DMS 273 (cell line): ENCODE data around the gene HS2ST1.
"Not testable (repeated sequence)": the region's sequence is repeated elsewhere in the genome, so short reads cannot be mapped to it uniquely, and the experiment has no call there.

Experiments
- DNase-seq: peaks from one replicate; lab custom pipeline; 2025; ENCODE audit not compliant: unreplicated experiment; lab: John Stamatoyannopoulos, UW

Gene HS2ST1

GRCh38 chr1:86924324-86924960 is 10.0 kb downstream of the HS2ST1 start:
- DNase-seq, result no peak

- DNase-seq, result no peak
Measured at GRCh38 chr1:86925742-86926141, 11.3 kb downstream of the HS2ST1 start.

- DNase-seq, result no peak
Measured at GRCh38 chr1:86926883-86927282, 12.4 kb downstream of the HS2ST1 start.

- no peak for DNase-seq
Measured at GRCh38 chr1:86928819-86929218, 14.4 kb downstream of the HS2ST1 start.

- no peak for DNase-seq
Measured at GRCh38 chr1:86933051-86933450, 18.6 kb downstream of the HS2ST1 start.

GRCh38 chr1:86933562-86934377 is 19.3 kb downstream of the HS2ST1 start:
- DNase-seq, result no peak

- DNase-seq, result no peak
Measured at GRCh38 chr1:86938450-86938849, 24.0 kb downstream of the HS2ST1 start.

- DNase-seq, result no peak
Measured at GRCh38 chr1:86938855-86939254, 24.4 kb downstream of the HS2ST1 start.

- no peak for DNase-seq
Measured at GRCh38 chr1:86939406-86939805, 25.0 kb downstream of the HS2ST1 start.

GRCh38 chr1:86940599-86940998 is 26.2 kb downstream of the HS2ST1 start:
- no peak for DNase-seq

GRCh38 chr1:86942042-86942441 is 27.6 kb downstream of the HS2ST1 start:
- no peak for DNase-seq

GRCh38 chr1:86942743-86943142 is 28.3 kb downstream of the HS2ST1 start:
- no peak for DNase-seq

GRCh38 chr1:86948212-86948611 is 33.8 kb downstream of the HS2ST1 start:
- DNase-seq, result no peak

- no peak for DNase-seq
Measured at GRCh38 chr1:86950712-86951419, 36.4 kb downstream of the HS2ST1 start.

- DNase-seq, result no peak
Measured at GRCh38 chr1:86951430-86951829, 37.0 kb downstream of the HS2ST1 start.

- no peak for DNase-seq
Measured at GRCh38 chr1:86953167-86953566, 38.7 kb downstream of the HS2ST1 start.

GRCh38 chr1:86955678-86956077 is 41.2 kb downstream of the HS2ST1 start:
- no peak for DNase-seq

GRCh38 chr1:86956221-86956620 is 41.8 kb downstream of the HS2ST1 start:
- DNase-seq, result no peak

- DNase-seq, result no peak
Measured at GRCh38 chr1:86957221-86957620, 42.8 kb downstream of the HS2ST1 start.

GRCh38 chr1:86960548-86960947 is 46.1 kb downstream of the HS2ST1 start:
- no peak for DNase-seq

- DNase-seq, result not testable (repeated sequence)
Measured at GRCh38 chr1:86963841-86964240, 49.4 kb downstream of the HS2ST1 start.
